ENCODE data around the gene OSBPL3.

GRCh38 chr7:24797270-24797669 is 182.7 kb downstream of the OSBPL3 start:
- no peak for TF ChIP-seq POLR2A (IDR thresholded peaks at IDR 0.05; ENCODE audit: low read depth, low read length)
- no peak for TF ChIP-seq POLR2AphosphoS5 (IDR thresholded peaks at IDR 0.05; ENCODE audit: low read depth, low read length)
- TF ChIP-seq TAF1 (IDR thresholded peaks at IDR 0.05; ENCODE audit: low read depth, low read length): no peak
- TF ChIP-seq PAX5 (IDR thresholded peaks at IDR 0.05; ENCODE audit: insufficient read depth, low read length, severe bottlenecking): no peak
